Stimulated activated CD8-positive, alpha-beta memory T cell treated with anti-CD3 and anti-CD28 coated beads, Interleukin-4, amount 100 ng/mL, for 48 hours (primary cell): ENCODE data around the gene IKBIP.
"Not testable (repeated sequence)": the region's sequence is repeated elsewhere in the genome, so short reads cannot be mapped to it uniquely, and the experiment has no call there.

ENCODE experiments used
- DNase-seq: peaks from one replicate; pipeline ENCODE4 v3.0.0-alpha.2; 2020

IKBIP gene

GRCh38 chr12:98644712-98645571 lies at the start of gene IKBIP, which contains the start of gene APAF1:
TSS of gene IKBIP (minus strand) at chr12:98644788. CDS start at chr12:98644701, 87 bp downstream.
TSS of gene APAF1 (plus strand) at chr12:98645290. CDS start at chr12:98648360, 3,070 bp downstream.
- peak; percentile 98 for DNase-seq

- no peak for DNase-seq
Observed at GRCh38 chr12:98691351-98691750, 46.8 kb upstream of the IKBIP start.

GRCh38 chr12:98686603-98687002 lies 42.0 kb upstream of the IKBIP start:
- no peak for DNase-seq

GRCh38 chr12:98684199-98684598 lies 39.6 kb upstream of the IKBIP start:
- DNase-seq, result no peak

GRCh38 chr12:98679611-98680005 lies 35.0 kb upstream of the IKBIP start:
- no peak for DNase-seq

GRCh38 chr12:98678946-98679610 lies 34.5 kb upstream of the IKBIP start:
- DNase-seq, result no peak

- DNase-seq, result no peak
Observed at GRCh38 chr12:98678236-98678945, 33.8 kb upstream of the IKBIP start.

- DNase-seq, result no peak
Observed at GRCh38 chr12:98674841-98675240, 30.3 kb upstream of the IKBIP start.

GRCh38 chr12:98671459-98671858 lies 26.9 kb upstream of the IKBIP start:
- no peak for DNase-seq

- DNase-seq, result no peak
Observed at GRCh38 chr12:98669751-98670150, 25.2 kb upstream of the IKBIP start.

GRCh38 chr12:98660521-98660920 lies 15.9 kb upstream of the IKBIP start:
- DNase-seq, result no peak

GRCh38 chr12:98656289-98657101 lies 11.9 kb upstream of the IKBIP start:
- no peak for DNase-seq

- DNase-seq, result no peak
Observed at GRCh38 chr12:98653866-98654493, 9.4 kb upstream of the IKBIP start.

- no peak for DNase-seq
Observed at GRCh38 chr12:98651328-98651727, 6.7 kb upstream of the IKBIP start.

GRCh38 chr12:98646294-98647090 lies 1.9 kb upstream of the IKBIP start:
- DNase-seq, result no peak

GRCh38 chr12:98645572-98646067 lies 1.0 kb upstream of the IKBIP start:
- no peak for DNase-seq

GRCh38 chr12:98644433-98644711 lies 216 bp downstream of the IKBIP start:
- DNase-seq, result no peak

GRCh38 chr12:98642801-98643200 lies 1.8 kb downstream of the IKBIP start:
- DNase-seq, result not testable (repeated sequence)

GRCh38 chr12:98639491-98639890 lies 5.1 kb downstream of the IKBIP start:
- DNase-seq, result no peak

- no peak for DNase-seq
Observed at GRCh38 chr12:98638009-98638408, 6.6 kb downstream of the IKBIP start.

- DNase-seq, result no peak
Observed at GRCh38 chr12:98637068-98637467, 7.5 kb downstream of the IKBIP start.
